ENCODE data around the gene LZTR1. TPM values are rescaled to one million over a fixed set of nuclear protein-coding genes. Genes with fewer than 3 reads are reported as not detected.

The LZTR1 gene
- total and polyA plus RNA-seq, 2 of the 8 experiments (the other 6 are each of a cell fraction or from before 2014, with no cell fraction given): 22.3 to 31.0 TPM

DNA sequence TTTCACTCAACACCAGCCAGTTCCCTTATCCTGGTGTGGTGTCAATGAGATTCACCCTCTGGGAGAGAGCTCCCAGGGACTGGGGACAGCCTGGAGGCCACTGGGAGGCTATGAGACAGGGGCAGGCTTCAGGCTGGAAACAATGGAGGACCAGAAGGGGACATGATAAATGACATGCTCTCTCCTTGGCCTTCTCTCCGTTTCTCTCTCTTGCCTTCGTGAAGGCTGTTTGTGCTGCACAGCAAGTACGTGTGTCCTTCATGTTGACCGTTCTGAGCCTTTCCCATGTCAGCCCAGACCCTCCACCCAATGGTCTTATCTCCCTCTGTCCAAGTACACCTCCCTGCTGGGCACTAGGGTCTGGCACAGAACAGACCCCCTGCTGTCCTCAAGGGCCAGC is 1.6 kb upstream of the LZTR1 start (continued):
- TF ChIP-seq, protein P1, sequence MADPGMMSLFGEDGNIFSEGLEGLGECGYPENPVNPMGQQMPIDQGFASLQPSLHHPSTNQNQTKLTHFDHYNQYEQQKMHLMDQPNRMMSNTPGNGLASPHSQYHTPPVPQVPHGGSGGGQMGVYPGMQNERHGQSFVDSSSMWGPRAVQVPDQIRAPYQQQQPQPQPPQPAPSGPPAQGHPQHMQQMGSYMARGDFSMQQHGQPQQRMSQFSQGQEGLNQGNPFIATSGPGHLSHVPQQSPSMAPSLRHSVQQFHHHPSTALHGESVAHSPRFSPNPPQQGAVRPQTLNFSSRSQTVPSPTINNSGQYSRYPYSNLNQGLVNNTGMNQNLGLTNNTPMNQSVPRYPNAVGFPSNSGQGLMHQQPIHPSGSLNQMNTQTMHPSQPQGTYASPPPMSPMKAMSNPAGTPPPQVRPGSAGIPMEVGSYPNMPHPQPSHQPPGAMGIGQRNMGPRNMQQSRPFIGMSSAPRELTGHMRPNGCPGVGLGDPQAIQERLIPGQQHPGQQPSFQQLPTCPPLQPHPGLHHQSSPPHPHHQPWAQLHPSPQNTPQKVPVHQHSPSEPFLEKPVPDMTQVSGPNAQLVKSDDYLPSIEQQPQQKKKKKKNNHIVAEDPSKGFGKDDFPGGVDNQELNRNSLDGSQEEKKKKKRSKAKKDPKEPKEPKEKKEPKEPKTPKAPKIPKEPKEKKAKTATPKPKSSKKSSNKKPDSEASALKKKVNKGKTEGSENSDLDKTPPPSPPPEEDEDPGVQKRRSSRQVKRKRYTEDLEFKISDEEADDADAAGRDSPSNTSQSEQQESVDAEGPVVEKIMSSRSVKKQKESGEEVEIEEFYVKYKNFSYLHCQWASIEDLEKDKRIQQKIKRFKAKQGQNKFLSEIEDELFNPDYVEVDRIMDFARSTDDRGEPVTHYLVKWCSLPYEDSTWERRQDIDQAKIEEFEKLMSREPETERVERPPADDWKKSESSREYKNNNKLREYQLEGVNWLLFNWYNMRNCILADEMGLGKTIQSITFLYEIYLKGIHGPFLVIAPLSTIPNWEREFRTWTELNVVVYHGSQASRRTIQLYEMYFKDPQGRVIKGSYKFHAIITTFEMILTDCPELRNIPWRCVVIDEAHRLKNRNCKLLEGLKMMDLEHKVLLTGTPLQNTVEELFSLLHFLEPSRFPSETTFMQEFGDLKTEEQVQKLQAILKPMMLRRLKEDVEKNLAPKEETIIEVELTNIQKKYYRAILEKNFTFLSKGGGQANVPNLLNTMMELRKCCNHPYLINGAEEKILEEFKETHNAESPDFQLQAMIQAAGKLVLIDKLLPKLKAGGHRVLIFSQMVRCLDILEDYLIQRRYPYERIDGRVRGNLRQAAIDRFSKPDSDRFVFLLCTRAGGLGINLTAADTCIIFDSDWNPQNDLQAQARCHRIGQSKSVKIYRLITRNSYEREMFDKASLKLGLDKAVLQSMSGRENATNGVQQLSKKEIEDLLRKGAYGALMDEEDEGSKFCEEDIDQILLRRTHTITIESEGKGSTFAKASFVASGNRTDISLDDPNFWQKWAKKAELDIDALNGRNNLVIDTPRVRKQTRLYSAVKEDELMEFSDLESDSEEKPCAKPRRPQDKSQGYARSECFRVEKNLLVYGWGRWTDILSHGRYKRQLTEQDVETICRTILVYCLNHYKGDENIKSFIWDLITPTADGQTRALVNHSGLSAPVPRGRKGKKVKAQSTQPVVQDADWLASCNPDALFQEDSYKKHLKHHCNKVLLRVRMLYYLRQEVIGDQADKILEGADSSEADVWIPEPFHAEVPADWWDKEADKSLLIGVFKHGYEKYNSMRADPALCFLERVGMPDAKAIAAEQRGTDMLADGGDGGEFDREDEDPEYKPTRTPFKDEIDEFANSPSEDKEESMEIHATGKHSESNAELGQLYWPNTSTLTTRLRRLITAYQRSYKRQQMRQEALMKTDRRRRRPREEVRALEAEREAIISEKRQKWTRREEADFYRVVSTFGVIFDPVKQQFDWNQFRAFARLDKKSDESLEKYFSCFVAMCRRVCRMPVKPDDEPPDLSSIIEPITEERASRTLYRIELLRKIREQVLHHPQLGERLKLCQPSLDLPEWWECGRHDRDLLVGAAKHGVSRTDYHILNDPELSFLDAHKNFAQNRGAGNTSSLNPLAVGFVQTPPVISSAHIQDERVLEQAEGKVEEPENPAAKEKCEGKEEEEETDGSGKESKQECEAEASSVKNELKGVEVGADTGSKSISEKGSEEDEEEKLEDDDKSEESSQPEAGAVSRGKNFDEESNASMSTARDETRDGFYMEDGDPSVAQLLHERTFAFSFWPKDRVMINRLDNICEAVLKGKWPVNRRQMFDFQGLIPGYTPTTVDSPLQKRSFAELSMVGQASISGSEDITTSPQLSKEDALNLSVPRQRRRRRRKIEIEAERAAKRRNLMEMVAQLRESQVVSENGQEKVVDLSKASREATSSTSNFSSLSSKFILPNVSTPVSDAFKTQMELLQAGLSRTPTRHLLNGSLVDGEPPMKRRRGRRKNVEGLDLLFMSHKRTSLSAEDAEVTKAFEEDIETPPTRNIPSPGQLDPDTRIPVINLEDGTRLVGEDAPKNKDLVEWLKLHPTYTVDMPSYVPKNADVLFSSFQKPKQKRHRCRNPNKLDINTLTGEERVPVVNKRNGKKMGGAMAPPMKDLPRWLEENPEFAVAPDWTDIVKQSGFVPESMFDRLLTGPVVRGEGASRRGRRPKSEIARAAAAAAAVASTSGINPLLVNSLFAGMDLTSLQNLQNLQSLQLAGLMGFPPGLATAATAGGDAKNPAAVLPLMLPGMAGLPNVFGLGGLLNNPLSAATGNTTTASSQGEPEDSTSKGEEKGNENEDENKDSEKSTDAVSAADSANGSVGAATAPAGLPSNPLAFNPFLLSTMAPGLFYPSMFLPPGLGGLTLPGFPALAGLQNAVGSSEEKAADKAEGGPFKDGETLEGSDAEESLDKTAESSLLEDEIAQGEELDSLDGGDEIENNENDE (IDR thresholded peaks at IDR 0.05; ENCODE audit: insufficient replicate concordance, low read length): no peak
- no peak for TF ChIP-seq RBBP5 (IDR thresholded peaks at IDR 0.05; ENCODE audit: borderline replicate concordance, low read depth, low read length)
- no peak for TF ChIP-seq SIX5 (IDR thresholded peaks at IDR 0.05; ENCODE audit: low read depth, low read length)
- TF ChIP-seq NANOG (IDR thresholded peaks at IDR 0.05; ENCODE audit: insufficient read depth, low read depth, low read length, poor library complexity, severe bottlenecking): no peak
- no peak for TF ChIP-seq SUZ12 (IDR thresholded peaks at IDR 0.05; ENCODE audit: low read length)
- TF ChIP-seq POU5F1 (IDR thresholded peaks at IDR 0.05; ENCODE audit: low read depth, low read length): no peak
